GM18868 (cell line): ENCODE data around the gene SLC25A47.
"Not testable (repeated sequence)": the region's sequence is repeated elsewhere in the genome, so short reads cannot be mapped to it uniquely, and the experiment has no call there.

Source experiments
- ATAC-seq: cut with Tn5 transposase; IDR thresholded peaks from one replicate; pipeline ENCODE4 v1.9.1; 2021; ENCODE audit warnings: mild to moderate bottlenecking, moderate library complexity; ENCODE audit not compliant: unreplicated experiment

Gene SLC25A47

GRCh38 chr14:100289916-100290606 is 33.1 kb upstream of the SLC25A47 start:
- no peak for ATAC-seq

GRCh38 chr14:100290607-100291304 is 32.4 kb upstream of the SLC25A47 start:
- ATAC-seq: no peak

- no peak for ATAC-seq
Observed at GRCh38 chr14:100291305-100292075, 31.6 kb upstream of the SLC25A47 start.

GRCh38 chr14:100292301-100292775 is 30.8 kb upstream of the SLC25A47 start:
- no peak for ATAC-seq

GRCh38 chr14:100292776-100293461 is 30.2 kb upstream of the SLC25A47 start:
- no peak for ATAC-seq

- ATAC-seq: no peak
Observed at GRCh38 chr14:100293497-100294212, 29.5 kb upstream of the SLC25A47 start.

GRCh38 chr14:100294213-100294962 is 28.8 kb upstream of the SLC25A47 start:
- ATAC-seq: peak; percentile 49

GRCh38 chr14:100294963-100295330 is 28.2 kb upstream of the SLC25A47 start:
- ATAC-seq: no peak

- ATAC-seq: no peak
Observed at GRCh38 chr14:100295376-100296105, 27.6 kb upstream of the SLC25A47 start.

GRCh38 chr14:100296106-100296651 is 27.0 kb upstream of the SLC25A47 start:
- no peak for ATAC-seq

- ATAC-seq: not testable (repeated sequence)
Observed at GRCh38 chr14:100296729-100297128, 26.4 kb upstream of the SLC25A47 start.

GRCh38 chr14:100297320-100298300 is 25.5 kb upstream of the SLC25A47 start:
- peak; percentile 90 for ATAC-seq

GRCh38 chr14:100298551-100299237 is 24.4 kb upstream of the SLC25A47 start:
- no peak for ATAC-seq

GRCh38 chr14:100299238-100299560 is 23.9 kb upstream of the SLC25A47 start:
- no peak for ATAC-seq

GRCh38 chr14:100302616-100303015 is 20.5 kb upstream of the SLC25A47 start:
- ATAC-seq: no peak

- no peak for ATAC-seq
Observed at GRCh38 chr14:100303179-100303578, 20.0 kb upstream of the SLC25A47 start.

GRCh38 chr14:100303925-100304324 is 19.2 kb upstream of the SLC25A47 start:
- no peak for ATAC-seq
